GM18498 (cell line): ENCODE data around the gene BCL2A1.
"Not testable (repeated sequence)": the region's sequence is repeated elsewhere in the genome, so short reads cannot be mapped to it uniquely, and the experiment has no call there.

Experiments
- ATAC-seq: cut with Tn5 transposase; IDR thresholded peaks from one replicate; pipeline ENCODE4 v1.9.1; 2021; ENCODE audit warnings: mild to moderate bottlenecking, moderate library complexity; ENCODE audit not compliant: unreplicated experiment

BCL2A1 gene

DNA sequence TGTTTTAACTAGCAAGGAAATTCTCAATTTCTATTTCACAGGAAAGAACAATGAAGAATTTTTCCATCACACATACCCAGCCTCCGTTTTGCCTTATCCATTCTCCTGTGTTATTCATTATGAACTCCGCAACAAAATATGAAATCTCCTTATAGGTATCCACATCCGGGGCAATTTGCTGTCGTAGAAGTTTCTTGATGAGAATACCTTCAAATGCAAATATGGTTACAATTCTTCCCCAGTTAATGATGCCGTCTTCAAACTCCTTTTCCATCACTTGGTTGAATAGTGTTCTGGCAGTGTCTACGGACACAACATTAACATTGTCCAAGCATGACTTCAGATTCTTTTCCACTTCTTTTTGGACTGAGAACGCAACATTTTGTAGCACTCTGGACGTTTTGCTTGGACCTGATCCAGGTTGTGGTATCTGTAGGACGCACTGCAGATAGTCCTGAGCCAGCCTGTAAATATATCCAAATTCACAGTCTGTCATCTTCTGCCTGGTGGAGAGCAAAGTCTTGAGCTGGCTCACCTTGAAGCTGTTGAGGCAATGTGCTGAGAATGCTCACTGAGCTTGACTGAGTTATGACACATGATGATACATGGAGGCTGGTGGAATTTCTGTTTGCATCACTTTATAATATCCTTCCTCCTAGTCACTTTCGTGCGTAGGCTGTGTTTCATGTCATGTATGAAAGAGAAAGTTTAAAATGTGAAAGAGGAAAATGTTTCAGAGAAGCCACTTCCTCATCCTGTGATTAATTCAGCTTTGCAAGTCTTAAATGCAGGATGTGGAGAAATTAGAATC is at the start of gene BCL2A1:
BCL2A1 (minus strand) TSS at position 573 of the 811 bp plus-strand sequence; CDS start at position 496, 77 bp downstream.
- peak; percentile 69 for ATAC-seq

DNA sequence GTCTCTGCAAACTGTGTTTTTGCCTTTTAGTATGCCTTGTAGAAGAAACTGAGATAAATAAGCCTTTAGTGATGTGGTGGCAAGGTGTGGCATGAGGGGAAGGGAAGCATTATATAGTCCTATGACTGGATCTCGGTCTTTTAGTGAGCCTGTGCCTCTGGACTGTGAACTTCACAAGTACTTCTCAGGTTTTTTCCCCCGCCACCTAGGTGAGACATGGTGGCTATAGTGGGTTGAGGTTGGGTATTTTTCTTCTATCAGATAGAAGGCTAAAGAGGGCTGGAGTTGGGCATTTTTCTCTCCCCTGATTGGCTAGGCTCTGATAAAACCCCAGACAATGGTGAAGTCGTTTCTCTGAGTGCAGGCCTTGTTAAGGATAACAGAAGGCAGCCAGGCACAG is 49.7 kb upstream of the BCL2A1 start:
- no peak for ATAC-seq

DNA sequence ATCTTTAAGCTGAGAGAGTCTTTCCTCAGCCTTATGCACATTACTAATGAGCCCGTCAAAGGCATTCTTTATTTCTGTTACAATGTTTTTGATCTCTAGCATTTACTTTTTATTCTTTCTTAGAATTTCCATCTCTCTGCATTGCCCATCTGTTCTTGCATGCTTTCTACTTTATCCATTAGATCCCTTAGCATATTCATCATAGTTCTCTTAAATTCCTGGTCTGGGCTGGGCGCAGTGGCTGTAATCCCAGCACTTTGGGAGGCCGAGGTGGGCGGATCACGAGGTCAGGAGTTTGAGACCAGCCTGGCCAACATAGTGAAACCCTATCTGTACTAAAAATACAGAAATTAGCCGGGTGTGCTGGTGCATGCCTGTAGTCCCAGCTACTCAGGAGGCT is 49.2 kb upstream of the BCL2A1 start:
- ATAC-seq, result not testable (repeated sequence)

DNA sequence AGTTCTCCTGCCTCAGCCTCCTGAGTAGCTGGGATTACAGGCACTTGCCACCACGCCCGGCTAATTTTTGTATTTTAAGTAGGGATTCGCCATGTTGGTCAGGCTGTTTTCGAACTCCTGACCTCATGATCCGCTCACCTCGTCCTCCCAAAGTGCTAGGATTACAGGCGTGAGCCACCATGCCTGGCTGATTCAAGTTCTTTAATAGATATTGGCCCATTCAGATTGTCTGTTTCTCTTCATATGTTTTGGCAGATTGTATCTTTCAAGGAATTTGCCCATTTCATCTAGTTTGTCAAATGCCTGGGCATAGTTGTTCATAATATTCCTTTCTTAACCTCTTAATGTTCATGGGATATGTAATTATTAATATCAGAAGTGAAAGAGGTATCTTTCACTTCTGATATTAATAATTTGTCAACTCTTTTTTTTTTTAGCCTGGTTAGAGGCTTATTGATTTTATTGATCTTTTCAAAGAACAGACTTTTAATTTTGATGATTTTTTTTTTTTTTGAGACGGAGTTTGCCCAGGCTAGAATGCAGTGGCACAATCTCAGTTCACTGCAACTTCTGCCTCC is 48.3 kb upstream of the BCL2A1 start:
- no peak for ATAC-seq

DNA sequence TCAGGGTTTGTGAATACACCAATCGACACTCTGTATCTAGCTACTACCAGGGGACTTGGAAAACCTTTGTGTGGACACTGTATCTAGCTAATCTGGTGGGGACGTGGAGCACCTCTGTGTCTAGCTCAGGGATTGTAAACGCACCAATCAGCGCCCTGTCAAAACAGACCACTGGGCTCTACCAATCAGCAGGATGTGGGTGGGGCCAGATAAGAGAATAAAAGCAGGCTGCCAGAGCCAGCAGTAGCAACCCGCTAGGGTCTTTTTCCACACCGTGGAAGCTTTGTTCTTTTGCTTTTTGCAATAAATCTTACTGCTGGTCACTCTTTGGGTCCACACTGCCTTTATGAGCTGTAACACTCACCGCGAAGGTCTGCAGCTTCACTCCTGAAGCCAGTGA is 46.1 kb upstream of the BCL2A1 start:
- ATAC-seq, result not testable (repeated sequence)

DNA sequence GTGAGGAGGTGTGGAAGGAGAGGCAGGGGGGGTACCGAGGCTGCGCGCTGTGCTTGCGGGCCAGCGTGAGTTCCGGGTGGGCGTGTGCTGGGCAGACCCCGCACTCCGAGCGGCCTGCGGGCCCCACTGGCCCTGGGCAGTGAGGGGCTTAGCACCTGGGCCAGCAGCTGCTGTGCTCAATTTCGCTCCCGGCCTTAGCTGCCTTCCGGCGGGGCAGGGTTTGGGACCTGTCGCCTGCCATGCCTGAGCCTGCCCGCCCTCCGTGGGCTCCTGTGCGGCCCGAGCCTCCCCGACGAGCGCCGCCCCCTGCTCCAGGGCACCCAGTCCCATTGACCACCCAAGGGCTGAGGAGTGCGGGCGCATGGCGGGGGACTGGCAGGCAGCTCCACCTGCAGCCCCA is 45.5 kb upstream of the BCL2A1 start:
- not testable (repeated sequence) for ATAC-seq

DNA sequence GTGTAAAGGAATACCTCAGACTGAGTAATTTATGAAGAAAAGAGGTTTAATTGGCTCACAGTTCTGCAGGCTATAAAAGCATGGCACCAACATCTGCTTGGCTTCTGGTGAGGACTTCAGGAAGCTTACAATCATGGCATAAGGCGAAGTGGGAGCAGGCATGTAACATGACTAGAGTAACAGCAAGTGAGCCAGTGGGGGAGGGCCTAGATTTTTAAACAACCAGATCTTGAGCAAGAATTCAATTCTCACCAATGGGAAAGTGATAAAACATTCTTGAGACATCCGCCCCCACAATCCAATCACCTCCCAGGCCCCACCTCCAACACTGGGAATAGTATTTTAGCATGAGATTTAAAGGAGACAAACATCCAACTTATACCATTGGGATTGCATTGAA is 44.2 kb upstream of the BCL2A1 start:
- no peak for ATAC-seq

DNA sequence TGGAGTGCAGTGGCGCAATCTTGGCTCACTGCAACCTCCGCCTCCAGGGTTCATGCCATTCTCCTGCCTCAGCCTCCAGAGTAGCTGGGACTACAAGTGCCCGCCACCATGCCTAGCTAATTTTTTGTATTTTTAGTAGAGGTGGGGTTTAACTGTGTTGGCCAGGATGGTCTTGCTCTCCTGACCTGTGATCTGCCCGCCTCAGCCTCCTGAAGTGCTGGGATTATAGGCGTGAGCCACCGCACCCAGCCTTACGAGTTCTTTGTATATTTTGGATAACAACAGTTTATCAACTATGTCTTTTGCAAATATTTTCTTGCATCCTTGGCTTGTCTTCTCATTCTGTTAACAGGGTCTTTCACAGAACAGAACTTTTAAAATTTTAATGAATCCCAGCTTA is 43.2 kb upstream of the BCL2A1 start:
- ATAC-seq, result not testable (repeated sequence)

DNA sequence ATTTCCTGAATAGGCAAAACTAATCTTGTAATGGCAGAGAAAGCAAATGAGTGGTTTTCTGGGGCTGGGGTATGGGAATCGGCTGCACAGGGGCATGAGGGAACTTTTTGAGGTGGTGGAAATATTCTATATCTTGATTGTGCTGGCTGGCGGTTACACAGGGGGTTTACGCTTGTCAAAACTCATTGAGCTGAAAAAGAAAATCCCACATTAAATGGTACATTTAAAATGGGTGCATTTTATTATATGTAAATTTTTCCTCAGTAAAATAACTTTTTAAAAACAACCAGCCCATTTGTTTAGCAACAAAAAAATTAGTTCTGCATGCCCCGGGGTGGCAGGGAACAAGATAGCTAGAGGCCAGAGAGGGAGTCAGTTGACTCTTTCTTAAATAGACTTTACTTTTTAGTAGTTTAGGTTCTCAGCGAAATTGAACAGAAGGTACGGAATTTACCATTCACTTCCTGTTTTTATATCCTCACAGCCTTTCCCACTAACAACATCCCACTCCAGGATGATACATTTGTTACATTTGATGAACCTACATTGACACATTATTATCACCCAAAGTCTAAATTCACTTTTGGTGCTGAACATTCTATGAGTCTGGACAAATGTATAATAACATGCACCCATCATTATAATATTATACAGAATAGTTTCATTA is 41.2 kb upstream of the BCL2A1 start:
- no peak for ATAC-seq

DNA sequence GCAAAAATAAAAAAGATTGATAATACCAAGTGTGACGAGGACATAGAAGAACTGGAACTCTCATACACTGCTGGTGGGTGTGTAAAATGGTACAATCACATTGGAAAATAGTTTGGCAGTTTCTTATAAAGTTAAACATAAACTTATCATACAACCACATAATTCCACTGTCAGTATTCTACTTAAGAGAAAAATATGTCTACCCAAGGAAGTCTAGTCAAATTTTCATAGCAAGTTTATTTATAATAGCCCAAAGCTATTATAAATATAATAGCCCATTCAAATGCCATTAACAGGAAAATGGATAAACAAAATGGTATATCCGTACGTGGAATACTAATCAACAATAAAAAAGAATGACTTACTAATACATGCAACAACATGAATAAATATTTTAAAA is 40.6 kb upstream of the BCL2A1 start:
- no peak for ATAC-seq

DNA sequence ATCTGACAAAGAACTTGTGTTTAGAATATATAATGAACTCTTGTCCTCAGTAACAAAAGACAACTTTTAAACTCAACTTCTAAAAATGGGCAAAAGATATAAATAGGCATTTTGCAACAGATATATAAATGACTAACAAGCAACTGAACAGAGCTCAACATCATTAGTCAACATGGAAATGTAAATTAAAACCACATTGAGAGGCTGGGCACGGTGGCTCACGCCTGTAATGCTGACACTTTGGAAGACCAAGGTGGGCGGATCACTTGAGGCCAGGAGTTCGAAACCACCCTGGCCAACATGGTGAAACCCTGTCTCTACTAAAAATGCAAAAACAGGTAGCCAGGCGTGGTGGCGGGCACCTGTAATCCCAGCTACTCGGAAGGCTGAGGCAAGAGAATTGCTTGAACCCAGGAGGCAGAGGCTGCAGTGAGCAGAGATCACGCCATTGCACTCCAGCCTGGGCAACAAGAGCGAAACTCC is 40.1 kb upstream of the BCL2A1 start:
- ATAC-seq, result peak; percentile 41

DNA sequence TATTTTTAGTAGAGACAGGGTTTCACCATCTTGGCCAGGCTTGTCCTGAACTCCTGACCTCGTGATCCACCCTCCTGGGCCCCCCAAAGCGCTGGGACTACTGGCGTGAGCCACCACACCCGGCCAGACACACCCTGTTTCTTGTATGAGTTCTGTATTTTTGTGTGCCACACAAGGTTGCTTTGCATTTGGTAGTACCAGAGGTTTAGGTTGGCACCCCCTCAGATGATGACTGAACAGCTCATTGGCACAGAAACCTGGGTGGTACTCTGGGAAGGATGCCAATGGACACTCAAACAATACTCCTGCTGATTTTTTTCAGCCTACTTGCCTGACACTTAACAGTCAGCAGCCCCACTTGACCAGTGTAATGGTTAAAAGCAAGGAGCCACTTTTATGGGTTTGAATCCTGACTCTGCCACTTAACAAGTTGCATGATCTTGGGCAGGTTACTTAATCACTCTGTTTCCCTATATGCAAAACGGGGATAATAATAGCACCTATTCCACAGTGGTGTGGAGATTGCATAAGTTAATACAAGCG is 39.2 kb upstream of the BCL2A1 start:
- peak; percentile 41 for ATAC-seq

DNA sequence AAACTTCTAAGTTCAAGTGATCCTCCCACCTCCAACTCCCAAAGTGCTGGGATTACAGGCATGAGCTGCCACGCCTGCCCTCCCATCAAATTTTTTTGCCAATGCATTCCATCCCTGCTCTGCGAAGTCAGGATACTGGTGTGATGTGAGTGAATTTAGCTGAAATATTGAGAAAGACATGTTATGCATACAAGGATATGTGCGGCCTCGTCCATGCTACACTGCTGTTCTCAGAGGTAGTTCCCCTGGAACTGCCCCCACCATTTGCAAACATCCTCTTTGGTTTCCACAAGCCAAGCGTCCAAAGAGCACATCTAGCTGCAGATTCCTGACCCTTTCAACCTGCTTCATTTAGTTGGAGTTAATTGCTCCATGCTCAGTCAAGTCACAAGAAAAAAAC is 36.5 kb upstream of the BCL2A1 start:
- ATAC-seq, result no peak

DNA sequence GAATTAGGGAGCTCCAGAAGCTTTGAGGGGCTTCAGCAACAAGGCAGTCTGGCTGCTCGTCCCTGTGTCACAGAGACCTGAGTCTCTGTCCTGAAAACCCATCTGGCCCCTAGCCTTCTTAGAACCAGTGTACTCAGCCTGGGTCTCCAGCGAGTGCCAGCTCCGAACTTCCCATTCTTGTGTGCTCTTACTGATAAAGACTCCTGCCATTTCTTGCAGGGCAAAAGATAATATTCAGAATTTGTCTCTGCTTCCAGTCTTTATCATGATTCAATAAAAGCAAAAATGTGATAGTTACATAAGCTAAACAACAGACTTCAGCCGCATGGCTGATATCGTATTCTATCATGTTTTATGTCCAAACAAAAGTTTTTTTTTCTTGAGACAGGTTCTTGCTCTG is 36.0 kb upstream of the BCL2A1 start:
- no peak for ATAC-seq

DNA sequence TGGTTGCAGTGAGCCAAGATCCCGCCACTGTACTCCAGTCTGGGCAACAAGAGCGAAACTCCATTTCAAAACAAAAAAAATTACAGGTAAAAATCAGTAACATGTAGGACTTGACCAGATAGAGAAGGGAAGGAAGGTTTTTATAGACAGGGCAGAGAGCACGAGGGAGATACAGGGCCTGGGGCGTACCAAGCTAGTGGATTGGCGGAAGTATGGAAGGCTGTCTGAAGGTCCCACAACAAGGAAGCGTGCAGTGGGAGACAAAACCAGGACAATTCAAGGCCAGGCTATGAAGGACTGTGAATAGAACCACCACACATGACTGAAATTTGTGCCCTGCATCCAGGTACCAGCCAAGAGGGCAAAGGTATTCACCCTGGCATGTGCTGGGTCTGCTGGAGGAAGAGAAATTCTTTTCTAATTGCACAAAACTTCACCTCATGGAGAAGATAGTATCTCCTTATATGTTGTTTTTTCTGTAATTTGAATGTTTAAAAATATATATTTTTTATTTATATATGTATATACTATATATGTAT is 33.0 kb upstream of the BCL2A1 start:
- ATAC-seq, result no peak

DNA sequence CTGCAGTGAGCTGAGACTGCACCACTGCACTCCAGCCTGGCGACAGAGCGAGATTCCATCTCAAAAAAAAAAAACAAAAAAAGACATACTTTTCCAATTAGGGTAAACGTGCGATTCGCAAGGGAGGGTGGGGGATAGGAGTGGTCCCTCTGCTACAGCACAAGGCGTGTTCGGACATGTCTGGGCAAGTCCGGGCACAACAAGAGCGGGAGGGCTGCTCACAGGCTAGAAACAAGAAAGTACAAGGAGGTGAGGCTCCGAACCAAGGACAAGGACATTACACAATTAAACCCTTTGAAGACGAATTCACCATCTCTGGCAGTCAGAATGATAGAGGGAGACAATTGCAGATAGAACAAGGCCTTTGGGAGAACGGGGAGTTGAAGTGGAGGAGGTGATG is 32.2 kb upstream of the BCL2A1 start:
- ATAC-seq, result no peak

DNA sequence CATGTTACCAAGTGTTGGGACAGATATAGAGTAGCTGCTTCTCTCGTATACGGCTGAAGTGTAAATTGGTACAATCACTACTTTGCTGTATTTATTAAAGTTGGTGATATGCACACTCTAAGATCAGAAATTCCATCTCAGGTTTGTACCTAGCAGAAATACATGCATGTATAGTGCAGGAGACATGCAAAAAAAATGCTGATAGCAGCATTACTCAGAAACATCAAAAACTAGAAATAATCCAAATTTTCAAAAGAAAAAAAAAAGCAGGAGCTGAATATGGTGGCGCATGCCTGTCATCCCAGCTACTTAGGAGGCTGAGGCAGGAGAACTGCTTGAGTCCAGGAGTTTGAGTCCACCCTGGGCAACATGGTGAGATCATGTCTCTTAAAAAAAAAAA is 31.3 kb upstream of the BCL2A1 start:
- ATAC-seq, result no peak

DNA sequence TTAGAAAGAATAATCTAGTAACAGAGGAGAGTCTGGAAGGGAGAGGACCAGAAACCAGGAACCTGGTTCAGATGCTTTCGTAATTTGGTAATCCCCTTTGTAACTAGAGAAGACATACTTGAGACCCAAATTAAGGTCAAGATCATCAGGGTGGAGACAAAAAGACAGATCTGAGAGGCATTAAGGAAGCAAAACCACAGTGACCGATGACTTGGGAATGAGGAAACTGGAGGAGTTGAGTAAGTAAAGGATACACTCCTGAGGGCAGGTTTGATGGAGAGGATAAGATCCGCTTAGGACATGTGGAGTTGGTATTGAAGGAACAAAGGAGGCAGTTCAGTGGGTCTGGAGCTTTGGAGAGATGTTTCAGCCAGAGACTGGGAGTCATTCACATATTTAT is 23.6 kb upstream of the BCL2A1 start:
- ATAC-seq, result no peak

DNA sequence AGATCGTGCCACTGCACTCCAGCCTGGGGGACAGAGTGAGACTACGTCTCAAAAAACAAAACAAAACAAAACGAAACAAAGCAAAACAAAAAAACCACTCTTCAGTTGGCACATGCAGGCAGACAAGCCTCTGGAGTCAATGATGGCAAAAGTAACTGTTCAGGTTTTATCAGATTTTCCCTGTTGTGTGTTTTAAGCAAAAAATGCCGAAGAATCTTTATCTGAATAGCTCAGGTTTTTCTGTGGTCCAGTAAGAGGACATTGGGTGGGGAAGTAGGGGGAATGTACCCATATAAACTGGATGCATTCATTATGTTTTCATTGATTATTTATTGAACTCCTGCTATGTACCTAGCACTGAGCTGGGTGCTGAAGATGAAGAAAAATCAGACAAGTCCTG is 20.8 kb upstream of the BCL2A1 start:
- ATAC-seq, result no peak

DNA sequence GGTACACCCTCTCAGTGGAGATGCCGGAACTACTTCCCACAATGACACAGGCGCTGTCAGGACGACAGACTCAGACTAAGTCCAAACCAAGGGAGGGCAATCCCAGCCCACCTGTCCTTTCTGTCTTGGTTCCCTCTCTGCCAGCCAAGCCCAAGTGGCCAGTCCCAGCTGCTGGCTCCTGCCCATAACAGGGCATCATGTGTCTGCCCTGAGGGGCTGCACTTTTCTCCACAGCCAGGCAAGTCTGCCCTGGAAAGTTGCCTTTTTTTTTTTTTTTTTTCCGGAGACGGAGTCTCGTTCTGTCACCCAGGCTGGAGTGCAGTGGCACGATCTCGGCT is 20.0 kb upstream of the BCL2A1 start:
- ATAC-seq, result no peak

DNA sequence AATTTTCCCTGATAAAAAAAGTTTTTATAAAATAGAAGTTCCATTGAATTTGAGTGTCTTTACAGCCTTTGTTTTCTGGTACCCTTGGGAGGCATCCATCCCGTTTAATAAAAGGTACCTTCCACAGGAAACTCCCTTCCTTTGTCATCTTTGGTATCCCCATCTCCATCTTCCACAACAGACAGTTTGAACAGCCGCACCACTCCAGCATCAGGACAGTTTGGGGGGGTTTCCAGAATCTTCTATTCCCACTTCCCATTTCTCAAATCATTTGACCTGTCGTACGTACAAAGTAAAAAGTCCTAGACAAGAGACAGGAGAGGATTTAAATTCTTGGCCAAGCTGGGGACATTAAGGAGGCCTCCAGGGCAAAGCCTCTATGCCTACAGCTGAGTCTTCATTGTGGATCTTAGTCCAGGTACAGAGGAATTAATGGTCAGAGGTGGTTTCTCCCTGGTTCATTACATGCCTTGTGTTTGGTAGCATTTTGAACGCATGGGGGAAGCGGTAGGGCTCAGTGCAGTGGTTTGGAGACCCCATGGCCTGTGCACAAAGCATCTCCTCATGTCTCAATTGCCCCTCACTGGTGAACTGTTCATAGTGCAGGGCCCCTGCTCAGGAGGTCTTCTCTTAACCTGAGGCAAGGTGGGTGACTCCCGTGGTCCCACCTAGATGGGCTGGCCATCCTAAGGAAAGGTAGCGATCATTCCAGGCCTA is 19.4 kb upstream of the BCL2A1 start:
- ATAC-seq, result no peak
